PFSK-1 (cell line): ENCODE measurements around the gene MRPL45.

Source experiments
- FOXP2 ChIP-seq: optimal IDR thresholded peaks from 2 replicates; pipeline ENCODE3; 2011; ENCODE audit warnings: borderline replicate concordance, control low read depth, inconsistent platforms; ENCODE audit not compliant: insufficient read depth; ENCODE audit errors: extremely low read length, extremely low read depth
- POLR2AphosphoS5 ChIP-seq: IDR thresholded peaks from 2 replicates; pipeline ENCODE4 v1.6.1; 2012; ENCODE audit warnings: low read depth, mild to moderate bottlenecking, control low read depth, low read length, moderate library complexity
- REST ChIP-seq, 2 experiments: IDR thresholded peaks; 2 replicates each; pipeline versions ENCODE4 v1.6.1 to v1.8.0; 2011 to 2012; ENCODE audit warnings: low read depth in 2 of 2, low read length in 2 of 2, control low read depth in 1 of 2, inconsistent platforms in 1 of 2, mild to moderate bottlenecking in 1 of 2, moderate library complexity in 1 of 2; ENCODE audit not compliant: insufficient read depth in 1 of 2
- SIN3A ChIP-seq: IDR thresholded peaks from 2 replicates; pipeline ENCODE4 v1.6.1; 2012; ENCODE audit warnings: mild to moderate bottlenecking, low read length, moderate library complexity, borderline replicate concordance; ENCODE audit not compliant: insufficient read depth
- TAF1 ChIP-seq: IDR thresholded peaks from 2 replicates; pipeline ENCODE4 v1.6.1; 2012; ENCODE audit warnings: low read length, control low read depth, borderline replicate concordance; ENCODE audit not compliant: insufficient read depth

Gene MRPL45

DNA sequence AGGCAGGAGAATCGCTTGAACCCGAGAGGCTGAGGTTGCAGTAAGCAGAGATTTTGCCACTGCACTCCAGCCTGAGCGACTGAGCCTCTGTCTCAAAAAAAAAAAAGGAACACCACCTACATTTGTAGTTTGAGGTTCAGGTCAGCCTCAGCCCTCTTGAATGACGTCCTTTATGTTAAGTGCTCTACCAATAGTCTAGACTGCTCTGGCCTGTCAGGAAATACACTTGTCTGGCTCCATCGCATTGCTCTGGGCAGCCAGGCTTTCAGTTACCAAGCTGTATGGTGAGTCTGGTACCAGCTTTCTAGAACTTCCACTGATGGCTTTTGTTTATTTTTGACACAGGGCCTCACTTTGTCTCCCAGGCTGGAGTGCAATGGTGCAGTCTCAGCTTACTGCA, 66.0 kb downstream of the MRPL45 start:
- TF ChIP-seq SIN3A (no peak), TAF1 (no peak), POLR2AphosphoS5 (no peak), FOXP2 (no peak), REST (IDR thresholded peaks at IDR 0.05; ENCODE audit: insufficient read depth in 1 of 2, low read depth in 2 of 2, low read length in 2 of 2) (no peak)

- TF ChIP-seq TAF1 (no peak), REST (IDR thresholded peaks at IDR 0.05; ENCODE audit: insufficient read depth in 1 of 2, low read depth in 2 of 2, low read length in 2 of 2) (no peak), POLR2AphosphoS5 (no peak), FOXP2 (no peak), SIN3A (no peak)
Measured at GRCh38 chr17:38364741-38365140, 67.8 kb downstream of the MRPL45 start.

DNA sequence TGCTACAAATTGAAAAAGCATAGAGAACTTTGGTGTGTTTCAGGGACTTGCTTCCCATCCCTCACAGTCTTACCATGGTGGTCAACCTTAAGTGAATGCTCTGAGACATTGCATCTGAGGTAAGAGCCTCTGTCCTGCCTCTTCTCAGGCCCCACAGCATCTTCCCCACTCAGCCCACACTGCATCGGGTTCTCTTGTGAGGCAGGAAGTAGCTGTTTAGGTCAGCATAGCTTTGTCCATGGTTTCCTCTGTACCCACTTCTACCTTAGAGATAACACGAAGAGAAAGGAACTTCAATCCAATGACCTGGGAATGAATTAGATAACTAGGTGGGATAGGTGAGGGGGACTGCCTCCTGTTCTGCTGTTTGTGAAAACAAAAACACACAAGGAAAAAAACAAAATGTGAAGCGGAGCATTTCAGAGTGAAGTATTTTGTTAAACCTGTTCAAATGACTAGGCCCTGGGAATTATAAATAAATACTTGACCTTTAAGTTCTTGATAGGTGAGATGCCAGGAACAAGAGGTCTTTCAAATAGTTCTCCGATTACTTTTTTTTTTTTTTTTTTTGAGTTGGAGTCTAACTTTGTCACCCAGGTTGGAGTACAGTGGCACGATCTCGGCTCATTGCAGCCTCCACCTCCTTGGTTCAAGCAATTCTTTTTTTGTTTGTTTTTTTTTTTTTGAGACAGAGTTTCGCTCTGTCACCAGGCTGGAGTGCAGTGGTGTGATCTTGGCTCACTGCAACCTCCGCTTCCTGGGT, 72.3 kb downstream of the MRPL45 start:
- no peak for TF ChIP-seq FOXP2
- TF ChIP-seq POLR2AphosphoS5: no peak
- TF ChIP-seq REST (IDR thresholded peaks at IDR 0.05; ENCODE audit: insufficient read depth in 1 of 2, low read depth in 2 of 2, low read length in 2 of 2): no peak
- no peak for TF ChIP-seq TAF1
- TF ChIP-seq SIN3A: no peak
